Uterus (tissue), 2 donors: Measurements from ENCODE around the gene TTC9.

Source experiments
- POLR2A ChIP-seq, 2 donors: fragments of 450-650 bp; IDR thresholded peaks; one replicate each; pipeline ENCODE4 v1.6.1; 2016; ENCODE audit warnings: antibody characterized with exemption in 2 of 2, mild to moderate bottlenecking in 1 of 2, moderate library complexity in 1 of 2
- TF ChIP-seq, protein P1 (sequence below), 4 experiments: fragments of 200-600 bp in 2 of 4; fragments of 450-650 bp in 2 of 4; sonication (generic) in 2 of 4; IDR thresholded peaks; one replicate each; pipeline ENCODE4 v1.5.1; 2016 to 2019; ENCODE audit warnings: antibody characterized with exemption in 4 of 4, mild to moderate bottlenecking in 2 of 4, moderate library complexity in 1 of 4

DNA sequence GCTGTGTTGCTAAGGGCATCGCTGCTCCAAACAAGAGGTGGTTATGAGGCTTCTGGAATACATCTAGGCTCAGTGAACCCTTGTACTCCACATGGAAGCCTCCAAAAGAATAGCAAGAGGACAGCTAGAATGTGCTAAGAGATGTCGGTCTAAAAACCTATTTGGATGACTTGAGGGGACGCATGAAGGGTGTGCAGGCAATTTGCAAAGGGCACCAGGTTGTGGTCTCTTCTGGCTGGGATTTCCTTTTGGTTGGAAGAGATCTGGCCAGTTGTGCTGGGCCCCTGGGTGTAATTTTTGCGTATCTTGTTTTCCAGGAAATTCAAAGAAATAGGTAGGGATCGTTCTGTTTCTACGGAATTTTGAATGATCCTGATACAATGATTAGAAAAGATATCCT lies 4.2 kb downstream of the TTC9 start:
- TF ChIP-seq POLR2A (IDR thresholded peaks at IDR 0.05), result no peak
- TF ChIP-seq, protein P1, sequence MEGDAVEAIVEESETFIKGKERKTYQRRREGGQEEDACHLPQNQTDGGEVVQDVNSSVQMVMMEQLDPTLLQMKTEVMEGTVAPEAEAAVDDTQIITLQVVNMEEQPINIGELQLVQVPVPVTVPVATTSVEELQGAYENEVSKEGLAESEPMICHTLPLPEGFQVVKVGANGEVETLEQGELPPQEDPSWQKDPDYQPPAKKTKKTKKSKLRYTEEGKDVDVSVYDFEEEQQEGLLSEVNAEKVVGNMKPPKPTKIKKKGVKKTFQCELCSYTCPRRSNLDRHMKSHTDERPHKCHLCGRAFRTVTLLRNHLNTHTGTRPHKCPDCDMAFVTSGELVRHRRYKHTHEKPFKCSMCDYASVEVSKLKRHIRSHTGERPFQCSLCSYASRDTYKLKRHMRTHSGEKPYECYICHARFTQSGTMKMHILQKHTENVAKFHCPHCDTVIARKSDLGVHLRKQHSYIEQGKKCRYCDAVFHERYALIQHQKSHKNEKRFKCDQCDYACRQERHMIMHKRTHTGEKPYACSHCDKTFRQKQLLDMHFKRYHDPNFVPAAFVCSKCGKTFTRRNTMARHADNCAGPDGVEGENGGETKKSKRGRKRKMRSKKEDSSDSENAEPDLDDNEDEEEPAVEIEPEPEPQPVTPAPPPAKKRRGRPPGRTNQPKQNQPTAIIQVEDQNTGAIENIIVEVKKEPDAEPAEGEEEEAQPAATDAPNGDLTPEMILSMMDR (IDR thresholded peaks at IDR 0.05), result no peak
